Glomerular visceral epithelial cell (primary cell): ENCODE measurements around the gene SV2C.
"Not testable (repeated sequence)": the region's sequence is repeated elsewhere in the genome, so short reads cannot be mapped to it uniquely, and the experiment has no call there.

Experiments used
- DNase-seq: peaks from one replicate; pipeline ENCODE4 v3.0.0-alpha.2; 2016; ENCODE audit errors: extremely low spot score

The SV2C gene, protein sequence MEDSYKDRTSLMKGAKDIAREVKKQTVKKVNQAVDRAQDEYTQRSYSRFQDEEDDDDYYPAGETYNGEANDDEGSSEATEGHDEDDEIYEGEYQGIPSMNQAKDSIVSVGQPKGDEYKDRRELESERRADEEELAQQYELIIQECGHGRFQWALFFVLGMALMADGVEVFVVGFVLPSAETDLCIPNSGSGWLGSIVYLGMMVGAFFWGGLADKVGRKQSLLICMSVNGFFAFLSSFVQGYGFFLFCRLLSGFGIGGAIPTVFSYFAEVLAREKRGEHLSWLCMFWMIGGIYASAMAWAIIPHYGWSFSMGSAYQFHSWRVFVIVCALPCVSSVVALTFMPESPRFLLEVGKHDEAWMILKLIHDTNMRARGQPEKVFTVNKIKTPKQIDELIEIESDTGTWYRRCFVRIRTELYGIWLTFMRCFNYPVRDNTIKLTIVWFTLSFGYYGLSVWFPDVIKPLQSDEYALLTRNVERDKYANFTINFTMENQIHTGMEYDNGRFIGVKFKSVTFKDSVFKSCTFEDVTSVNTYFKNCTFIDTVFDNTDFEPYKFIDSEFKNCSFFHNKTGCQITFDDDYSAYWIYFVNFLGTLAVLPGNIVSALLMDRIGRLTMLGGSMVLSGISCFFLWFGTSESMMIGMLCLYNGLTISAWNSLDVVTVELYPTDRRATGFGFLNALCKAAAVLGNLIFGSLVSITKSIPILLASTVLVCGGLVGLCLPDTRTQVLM

DNA sequence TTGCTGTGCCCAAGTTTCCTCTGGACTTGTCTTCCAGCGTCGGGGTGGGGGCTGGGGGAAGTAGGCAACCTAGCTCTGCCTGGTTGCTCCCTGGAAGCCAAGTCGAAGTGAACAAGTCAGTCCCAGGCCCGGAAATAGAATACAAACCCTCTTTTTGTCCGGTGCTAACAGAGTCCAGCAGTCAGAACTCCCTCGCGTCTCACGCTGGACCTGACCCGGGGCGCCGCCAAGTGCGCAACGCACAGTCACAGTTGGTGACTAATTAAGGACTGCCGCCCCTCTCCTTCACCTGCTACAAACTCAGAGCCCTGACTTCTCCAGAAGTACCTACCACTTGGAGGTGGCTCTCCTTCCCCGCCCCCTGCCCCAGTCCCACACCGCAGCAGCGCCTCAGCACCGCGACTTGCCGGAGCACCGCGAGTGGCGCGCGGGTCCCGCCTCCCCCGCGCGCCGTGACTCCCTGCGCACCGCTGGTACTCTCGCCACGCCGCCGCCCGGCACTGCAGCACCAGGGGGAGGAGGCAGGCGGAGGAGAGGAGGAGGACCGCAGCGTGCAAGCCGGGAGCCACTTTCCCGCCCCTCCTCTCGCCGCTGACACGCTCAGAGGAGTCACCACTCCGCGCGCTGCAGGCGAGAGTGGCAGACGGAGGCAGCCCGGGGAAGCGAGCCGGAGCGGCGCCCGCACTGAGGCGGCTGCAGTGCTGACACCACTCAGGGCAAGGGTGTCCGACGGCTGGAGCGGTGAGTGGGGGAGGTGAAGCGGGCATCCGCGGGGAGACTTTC lies at the start of gene SV2C:
Gene SV2C, plus strand, starts transcription at position 612 of the 783 bp plus-strand sequence. CDS start 48,368 bp downstream, outside the sequence.
- DNase-seq: peak; percentile 11

DNA sequence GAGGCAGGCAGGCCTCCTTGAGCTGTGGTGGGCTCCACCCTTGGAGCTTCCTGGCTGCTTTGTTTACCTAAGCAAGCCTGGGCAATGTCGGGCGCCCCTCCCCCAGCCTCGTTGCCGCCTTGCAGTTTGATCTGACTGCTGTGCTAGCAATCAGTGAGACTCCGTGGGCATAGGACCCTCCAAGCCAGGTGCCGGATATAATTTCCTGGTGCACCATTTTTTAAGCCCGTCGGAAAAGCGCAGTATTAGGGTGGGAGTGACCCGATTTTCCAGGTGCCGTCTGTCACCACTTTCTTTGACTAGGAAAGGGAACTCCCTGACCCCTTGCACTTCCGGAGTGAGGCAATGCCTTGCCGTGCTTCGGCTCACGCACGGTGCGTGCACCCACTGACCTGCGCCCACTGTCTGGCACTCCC lies 45.4 kb upstream of the SV2C start:
- not testable (repeated sequence) for DNase-seq

GRCh38 chr5:76038212-76038611 lies 45.0 kb upstream of the SV2C start:
- DNase-seq: no peak

- DNase-seq: no peak
Observed at GRCh38 chr5:76040806-76041205, 42.4 kb upstream of the SV2C start.

GRCh38 chr5:76041863-76042262 lies 41.3 kb upstream of the SV2C start:
- no peak for DNase-seq

GRCh38 chr5:76046741-76047140 lies 36.4 kb upstream of the SV2C start:
- DNase-seq: no peak

DNA sequence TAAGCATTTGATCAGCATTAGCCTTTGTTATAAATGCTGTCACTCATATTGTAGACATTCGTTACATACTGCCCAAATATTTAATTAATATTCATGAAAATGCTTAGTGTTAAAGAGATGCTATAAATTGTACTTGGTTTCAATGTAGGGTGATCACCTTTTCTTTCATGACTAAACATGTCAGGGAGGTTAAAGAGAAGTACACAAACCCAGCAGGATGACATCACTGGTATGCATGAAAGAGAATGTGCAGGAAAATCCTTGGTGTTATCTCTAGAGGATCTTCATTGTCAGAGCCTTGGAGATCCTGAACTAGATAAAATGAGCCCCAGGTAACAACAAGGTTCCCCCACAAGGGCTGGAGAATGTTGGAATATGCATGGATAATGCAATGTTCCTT lies 33.0 kb upstream of the SV2C start:
- DNase-seq: no peak

- no peak for DNase-seq
Observed at GRCh38 chr5:76062502-76063041, 20.6 kb upstream of the SV2C start.

GRCh38 chr5:76065258-76065657 lies 17.9 kb upstream of the SV2C start:
- no peak for DNase-seq

DNA sequence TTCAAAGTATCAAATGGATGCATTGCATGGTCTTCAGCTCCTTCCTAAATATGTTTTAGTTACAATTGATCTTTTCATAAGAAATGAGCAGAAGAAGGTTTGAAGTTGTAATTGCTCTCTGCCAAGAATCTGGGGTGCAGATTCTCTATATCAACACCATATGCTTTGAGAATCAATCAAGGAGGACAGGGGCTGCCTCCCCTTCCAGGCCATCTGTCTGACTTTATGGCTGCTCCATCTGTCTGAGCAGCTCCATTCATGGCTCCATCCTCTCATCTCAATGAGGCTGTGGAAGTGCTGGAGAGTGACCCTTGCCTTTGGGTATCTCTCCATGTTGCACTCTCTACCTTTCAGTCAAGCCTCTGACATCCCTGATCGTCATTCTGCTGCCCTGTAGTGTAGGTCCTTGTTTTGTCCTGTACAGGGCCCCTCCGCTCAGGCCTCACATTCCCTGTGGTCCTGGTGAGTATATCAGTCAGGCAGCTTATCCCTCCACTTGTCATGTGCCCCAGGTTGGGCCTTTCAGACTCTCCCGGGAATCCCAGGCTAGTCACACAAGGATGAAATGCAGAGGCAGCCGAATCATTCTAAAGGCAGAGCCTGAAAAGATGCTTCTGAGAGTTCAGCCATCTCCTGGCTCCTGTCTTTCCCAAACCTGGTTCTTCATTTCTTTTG lies 14.0 kb upstream of the SV2C start:
- no peak for DNase-seq

DNA sequence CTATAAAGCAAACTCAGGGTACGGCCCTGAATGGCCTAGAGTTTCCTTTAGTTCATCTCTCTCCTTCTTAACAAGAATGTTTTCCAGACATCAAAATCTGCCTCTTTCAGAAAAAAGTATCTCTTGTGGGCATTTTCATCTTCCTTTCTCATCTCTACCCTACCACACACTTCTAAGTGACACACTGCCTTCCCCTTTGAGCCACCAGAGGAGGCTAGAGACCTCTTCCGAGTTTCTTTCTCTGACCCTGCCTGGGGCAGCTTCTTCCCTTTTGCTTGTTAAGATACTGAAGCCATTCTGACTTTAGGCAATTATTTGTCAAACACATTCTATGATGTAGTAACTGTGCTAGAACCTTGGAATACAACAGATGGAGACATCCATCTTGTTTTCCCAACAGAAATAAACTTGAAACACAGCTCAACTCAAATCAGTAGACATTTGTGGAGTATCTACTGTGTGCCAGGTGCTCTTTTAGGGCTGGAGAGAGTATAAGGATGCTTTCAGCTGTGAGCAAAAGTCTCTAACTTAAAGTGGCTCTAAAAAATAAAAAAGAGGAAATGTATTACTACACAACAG lies 8.6 kb upstream of the SV2C start:
- no peak for DNase-seq

GRCh38 chr5:76081811-76082771 lies 1.1 kb upstream of the SV2C start:
- no peak for DNase-seq

- DNase-seq: peak; percentile 1
Observed at GRCh38 chr5:76083555-76084495, 642 bp downstream of the SV2C start.

GRCh38 chr5:76084496-76085242 lies 1.5 kb downstream of the SV2C start:
- DNase-seq: no peak

DNA sequence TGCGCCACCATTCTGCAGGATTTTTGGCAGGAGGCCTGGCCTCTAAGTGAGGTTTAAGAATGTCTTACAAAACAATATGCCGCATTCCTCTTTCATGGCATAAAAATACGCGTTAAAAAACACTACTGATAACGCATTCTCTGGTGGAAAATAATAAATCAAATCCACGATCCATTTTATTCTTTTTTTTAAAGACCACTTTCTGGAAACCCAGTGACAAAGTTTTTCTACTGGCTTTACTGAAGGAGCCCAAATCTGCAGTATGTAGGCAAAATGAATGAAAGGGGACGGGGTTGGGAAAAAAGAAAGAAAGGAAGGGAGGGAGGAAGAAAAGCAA lies 2.0 kb downstream of the SV2C start:
- no peak for DNase-seq

- no peak for DNase-seq
Observed at GRCh38 chr5:76086095-76086494, 2.9 kb downstream of the SV2C start.

DNA sequence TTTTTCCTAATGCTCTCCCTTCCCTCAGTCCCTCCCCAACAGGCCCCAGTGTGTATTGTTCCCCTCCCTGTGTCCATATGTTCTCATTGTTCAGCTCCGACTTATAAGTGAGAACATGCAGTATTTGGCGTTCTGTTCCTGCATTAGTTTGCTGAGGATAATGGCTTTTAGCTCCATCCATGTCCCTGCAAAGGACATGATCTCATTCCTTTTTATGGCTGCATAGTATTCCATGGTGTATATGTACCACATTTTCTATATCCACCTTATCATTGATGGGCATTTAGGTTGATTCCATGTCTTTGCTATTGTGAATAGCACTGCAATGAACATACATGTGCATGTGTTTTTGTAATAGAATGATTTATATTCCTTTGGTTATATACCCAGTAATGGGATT lies 6.0 kb downstream of the SV2C start:
- DNase-seq: not testable (repeated sequence)

DNA sequence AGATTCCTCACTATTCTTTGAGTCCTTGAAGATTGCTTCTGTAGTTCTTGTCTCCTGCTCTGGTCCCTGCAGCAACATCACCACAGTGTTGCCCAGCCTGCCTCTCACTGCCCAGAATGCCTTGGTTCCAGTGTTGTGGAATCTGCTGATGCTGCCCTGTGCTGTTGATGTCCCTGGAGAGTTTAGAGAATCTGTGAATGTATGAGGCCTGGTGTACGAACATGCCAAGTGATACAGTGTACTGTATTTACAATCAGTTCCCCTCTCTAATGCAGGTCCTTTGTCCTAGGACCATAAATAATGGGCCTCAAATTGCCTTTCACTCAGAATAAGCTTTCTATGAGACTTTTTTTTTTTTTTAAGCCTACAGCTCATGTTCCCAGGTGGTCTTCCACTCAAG lies 8.2 kb downstream of the SV2C start:
- DNase-seq: no peak
